GM19099 (cell line): Measurements from ENCODE around the gene AGPS.

Experiments
- POLR2A ChIP-seq: IDR thresholded peaks from 3 replicates; pipeline ENCODE4 v1.6.1; 2011; ENCODE audit warnings: low read depth; ENCODE audit not compliant: insufficient read length; ENCODE audit errors: extremely low read depth

The AGPS gene

GRCh38 chr2:177402096-177402495 is 9.5 kb downstream of the AGPS start:
- TF ChIP-seq POLR2A: no peak

- no peak for TF ChIP-seq POLR2A
Measured at GRCh38 chr2:177403838-177404237, 11.3 kb downstream of the AGPS start.

- no peak for TF ChIP-seq POLR2A
Measured at GRCh38 chr2:177404243-177404642, 11.7 kb downstream of the AGPS start.

- TF ChIP-seq POLR2A: no peak
Measured at GRCh38 chr2:177405029-177405692, 12.6 kb downstream of the AGPS start.

DNA sequence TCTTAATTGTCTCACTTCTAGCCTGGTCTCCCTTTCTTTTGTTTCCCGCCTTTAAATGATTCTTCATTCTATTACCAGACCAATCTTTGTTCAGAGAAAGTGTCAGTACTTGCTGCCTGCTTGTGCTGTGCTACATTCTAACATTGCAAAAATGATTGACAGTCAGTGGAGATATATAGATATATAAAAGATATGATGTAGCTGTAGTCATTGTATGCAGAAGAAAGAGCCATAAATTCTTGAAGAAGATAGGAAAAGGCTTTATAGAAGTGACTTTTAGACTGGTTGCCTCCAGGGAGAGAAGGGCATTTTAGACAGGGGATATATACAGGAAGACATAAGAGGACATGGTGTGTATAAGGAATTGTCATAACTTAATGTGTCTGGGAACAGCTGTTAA is 13.6 kb downstream of the AGPS start:
- TF ChIP-seq POLR2A: no peak

DNA sequence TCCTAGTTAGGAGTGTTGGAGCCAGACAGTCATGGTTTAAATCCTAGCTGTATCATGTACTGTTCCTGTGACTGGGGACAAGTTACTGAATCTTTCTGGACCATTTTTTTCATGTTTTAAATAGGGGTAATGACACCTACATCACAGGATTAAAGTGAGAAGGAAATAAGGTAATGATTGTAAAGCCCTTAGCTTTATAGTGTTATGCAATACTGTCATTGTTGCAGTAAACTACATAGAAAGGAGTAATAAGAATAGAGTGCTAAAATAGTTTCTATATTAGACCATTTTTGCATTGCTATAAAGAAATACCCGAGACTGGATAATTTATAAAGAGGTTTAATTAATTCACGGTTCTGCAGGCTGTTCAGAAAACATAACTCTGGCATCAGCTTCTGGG is 14.5 kb downstream of the AGPS start:
- TF ChIP-seq POLR2A: no peak

- TF ChIP-seq POLR2A: no peak
Measured at GRCh38 chr2:177413703-177414102, 21.1 kb downstream of the AGPS start.

- no peak for TF ChIP-seq POLR2A
Measured at GRCh38 chr2:177419274-177419673, 26.7 kb downstream of the AGPS start.

DNA sequence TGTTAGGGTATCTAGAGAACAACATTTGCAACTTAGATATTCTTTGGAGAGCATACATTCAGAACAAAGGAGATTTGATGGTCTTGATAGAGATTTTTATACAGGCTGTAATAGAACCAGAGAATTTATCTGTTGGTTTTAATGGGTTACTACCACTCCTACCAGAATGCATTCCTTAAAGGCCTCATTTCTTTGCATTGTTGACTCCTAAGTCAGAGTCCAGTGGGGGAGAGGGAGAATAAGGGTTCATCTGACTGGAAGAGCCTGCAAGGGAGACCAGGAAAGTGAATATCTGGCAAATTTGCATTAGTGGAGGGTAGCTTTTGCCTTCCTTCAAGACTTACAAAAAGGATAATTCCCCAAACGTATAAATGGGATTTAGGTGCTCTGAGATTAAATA is 29.7 kb downstream of the AGPS start:
- TF ChIP-seq POLR2A: no peak

GRCh38 chr2:177427316-177427715 is 34.7 kb downstream of the AGPS start:
- no peak for TF ChIP-seq POLR2A

DNA sequence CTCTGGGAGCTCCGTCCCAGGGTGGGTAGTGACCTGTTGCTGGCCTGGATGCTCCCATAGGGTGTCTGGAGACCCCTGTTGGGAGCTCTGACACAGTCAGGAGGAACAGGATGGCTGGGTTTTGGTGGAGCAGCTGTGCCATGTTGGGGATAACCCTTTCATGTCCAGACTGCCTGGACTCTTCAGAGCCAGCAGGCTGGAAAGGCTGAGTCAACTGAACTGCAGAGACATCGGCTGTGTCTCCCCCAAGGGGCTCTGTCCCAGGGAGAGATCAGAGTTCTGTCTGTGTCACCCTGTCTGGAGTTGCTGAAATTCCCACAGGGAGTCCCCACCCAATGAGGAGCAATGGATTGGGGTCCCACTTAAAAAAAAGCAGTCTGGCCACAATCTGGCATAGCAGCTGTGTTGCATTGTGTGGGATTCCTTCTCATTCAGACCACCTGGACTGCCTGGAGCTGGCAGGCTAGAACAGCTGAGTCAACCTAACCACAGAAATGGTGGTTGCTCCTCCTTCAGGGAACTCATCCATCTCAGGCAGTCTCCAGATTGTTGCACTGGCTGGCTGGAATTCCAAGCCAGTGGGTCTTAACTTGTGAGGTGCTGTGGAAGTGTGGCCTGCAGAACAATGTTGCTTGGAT is 37.2 kb downstream of the AGPS start:
- no peak for TF ChIP-seq POLR2A

DNA sequence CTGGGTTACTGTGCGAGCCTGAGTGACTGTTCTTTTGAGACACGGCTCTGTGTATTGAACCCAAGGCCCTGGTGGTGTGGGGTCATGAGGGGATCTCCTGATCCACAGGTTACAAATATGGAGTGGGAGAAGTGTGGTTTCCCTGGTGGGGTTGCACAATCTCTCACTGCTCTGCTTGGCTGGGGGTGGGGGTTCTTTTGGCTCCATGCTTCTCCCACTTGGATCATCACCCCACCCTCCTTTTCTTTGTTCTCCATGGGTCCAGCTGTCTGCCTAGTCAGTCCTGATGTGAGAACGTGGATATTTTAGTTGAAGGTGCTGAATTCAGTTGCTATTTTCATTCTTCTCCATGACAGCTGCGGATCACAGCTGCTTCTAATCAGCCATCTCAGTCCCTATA is 37.8 kb downstream of the AGPS start:
- no peak for TF ChIP-seq POLR2A

GRCh38 chr2:177432703-177433102 is 40.1 kb downstream of the AGPS start:
- no peak for TF ChIP-seq POLR2A

- TF ChIP-seq POLR2A: no peak
Measured at GRCh38 chr2:177433402-177433801, 40.8 kb downstream of the AGPS start.

GRCh38 chr2:177434475-177434874 is 41.9 kb downstream of the AGPS start:
- no peak for TF ChIP-seq POLR2A

- no peak for TF ChIP-seq POLR2A
Measured at GRCh38 chr2:177445200-177445599, 52.6 kb downstream of the AGPS start.

GRCh38 chr2:177448031-177448430 is 55.5 kb downstream of the AGPS start:
- TF ChIP-seq POLR2A: no peak

DNA sequence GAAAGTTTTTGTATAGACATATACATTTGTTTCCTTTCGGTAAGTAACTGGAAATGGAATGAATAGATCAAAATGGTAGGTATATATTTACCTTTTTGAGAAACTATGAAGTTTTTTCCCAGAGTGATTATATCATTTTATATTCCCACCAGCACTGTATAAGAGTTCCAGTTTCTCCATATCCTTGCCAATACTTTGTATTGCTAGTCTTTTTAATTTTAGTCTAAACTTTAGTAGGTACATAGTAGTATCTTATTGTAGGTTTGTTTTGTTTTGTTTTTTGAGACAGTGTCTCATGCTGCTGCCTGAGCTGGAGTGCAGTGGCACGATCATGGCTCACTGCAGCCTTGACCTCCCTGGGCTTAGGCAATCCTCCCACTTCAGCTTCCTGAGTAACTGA is 56.6 kb downstream of the AGPS start:
- no peak for TF ChIP-seq POLR2A

DNA sequence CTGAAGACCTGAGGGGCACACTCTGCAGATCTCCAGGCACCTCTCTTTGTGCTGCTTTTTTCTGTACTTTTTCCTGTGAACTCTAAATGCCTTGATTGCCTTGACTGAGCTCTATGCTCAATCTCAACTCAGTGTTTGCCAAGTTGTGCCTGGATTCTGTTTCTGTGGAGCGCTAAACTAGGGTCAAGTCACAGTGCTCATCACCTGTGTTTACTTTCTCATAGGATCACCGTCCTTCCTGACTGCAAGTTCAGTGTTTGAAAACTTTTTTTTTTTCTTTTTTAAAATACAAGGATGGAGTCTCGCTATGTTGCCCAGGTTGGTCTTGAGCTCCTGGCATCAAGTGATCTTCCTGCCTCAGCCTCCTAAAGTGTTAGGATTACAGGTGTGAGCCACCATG is 62.6 kb downstream of the AGPS start:
- no peak for TF ChIP-seq POLR2A
